GM18526 (cell line): ENCODE results near the gene RELCH.

Experiments
- POLR2A ChIP-seq: IDR thresholded peaks from 3 replicates; pipeline ENCODE4 v1.6.1; 2011; ENCODE audit not compliant: insufficient read length; ENCODE audit errors: extremely low read depth

RELCH gene

DNA sequence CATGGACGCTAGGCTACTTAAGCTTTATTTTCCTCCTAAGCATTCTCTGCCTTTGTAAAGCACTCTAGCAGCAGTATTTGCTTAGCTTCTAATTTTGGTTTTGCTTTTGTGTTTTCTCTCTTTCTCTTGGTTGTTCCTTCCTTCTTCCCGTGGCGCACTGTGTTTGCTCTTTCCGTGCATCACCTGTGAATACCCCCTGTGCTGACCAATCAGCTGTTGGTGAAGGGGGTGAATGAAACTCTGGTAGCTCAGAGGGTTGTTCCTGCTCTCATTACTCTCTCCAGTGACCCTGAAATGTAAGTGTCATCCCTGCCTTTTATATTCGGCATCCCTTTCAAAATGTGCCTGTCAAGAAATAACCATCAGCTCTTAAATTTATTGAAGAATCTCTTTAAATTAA, 92.5 kb downstream of the RELCH start:
- TF ChIP-seq POLR2A: no peak

DNA sequence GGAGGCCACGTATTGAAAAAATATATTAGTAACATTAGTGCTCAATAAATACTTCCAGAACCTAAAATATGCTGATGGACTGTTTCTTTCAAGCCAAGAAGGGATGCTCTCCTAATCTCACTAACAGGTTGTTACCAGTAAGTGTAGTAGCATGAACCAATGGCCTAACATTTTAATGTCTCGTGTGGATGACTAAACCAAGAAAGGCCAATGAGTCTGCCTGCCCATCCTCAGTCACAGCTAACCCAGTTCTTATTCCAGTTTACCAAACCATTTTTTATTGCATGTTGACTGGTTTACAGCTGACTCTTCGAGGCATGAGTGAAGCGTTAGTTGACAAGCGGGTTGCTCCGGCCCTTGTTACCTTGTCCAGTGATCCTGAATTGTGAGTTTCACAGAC, 93.0 kb downstream of the RELCH start:
- TF ChIP-seq POLR2A: no peak

DNA sequence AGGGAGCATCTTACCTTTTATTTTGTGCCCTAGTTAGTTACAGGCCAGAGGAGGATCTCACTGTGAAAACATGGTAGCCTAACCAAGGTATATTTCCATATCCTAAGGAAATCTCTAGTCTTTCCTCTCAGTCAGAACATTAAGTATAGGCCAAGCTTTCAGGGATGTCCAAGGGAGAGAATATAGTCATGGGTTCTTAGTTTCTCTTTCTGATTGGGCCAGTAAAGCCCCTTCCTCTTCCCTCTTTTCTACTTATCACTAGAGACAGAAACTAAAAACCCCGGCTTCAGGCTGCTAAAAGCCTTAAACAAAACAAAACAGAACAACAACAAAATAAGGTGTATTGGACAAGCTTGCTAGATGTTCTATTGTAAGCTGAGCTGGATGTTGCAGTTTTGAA, 93.7 kb downstream of the RELCH start:
- no peak for TF ChIP-seq POLR2A

DNA sequence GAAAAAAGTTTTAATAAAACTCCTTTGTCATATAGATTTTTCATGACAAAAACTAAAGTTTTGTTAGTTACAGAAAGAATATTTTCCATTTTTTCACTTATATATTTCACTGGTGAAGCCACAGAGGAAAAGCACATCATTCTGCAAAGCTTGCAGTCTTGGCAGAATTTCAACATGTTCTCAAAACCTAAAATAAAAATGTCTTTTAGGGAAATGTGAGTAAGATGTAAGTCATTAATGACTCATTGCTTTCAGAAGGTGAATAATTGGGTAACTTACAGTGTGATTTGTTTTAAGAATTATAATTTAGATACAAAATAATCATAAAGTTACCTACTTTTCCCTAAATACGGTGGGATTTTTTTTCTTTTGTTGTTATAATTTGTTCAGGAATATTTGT, 94.6 kb downstream of the RELCH start:
- TF ChIP-seq POLR2A: no peak

DNA sequence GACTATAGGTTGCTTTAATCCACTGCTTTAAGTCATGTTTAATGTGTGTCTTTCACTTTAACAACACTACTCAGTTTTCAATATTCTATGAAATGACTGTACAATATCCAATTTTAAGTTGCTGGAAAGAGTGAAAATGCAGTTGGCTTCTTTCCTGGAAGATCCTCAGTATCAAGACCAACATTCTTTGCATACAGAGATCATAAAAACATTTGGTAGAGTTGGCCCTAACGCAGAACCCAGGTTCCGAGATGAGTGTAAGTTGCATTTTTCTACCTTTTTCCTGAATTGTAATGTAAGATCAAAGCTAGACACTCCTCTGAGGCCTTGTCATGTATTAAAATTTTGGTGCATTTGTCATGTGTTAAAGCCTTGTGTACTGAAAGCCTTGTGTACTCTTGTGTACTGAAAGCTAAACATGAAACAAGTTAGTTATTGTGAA, 95.2 kb downstream of the RELCH start:
- TF ChIP-seq POLR2A: no peak

DNA sequence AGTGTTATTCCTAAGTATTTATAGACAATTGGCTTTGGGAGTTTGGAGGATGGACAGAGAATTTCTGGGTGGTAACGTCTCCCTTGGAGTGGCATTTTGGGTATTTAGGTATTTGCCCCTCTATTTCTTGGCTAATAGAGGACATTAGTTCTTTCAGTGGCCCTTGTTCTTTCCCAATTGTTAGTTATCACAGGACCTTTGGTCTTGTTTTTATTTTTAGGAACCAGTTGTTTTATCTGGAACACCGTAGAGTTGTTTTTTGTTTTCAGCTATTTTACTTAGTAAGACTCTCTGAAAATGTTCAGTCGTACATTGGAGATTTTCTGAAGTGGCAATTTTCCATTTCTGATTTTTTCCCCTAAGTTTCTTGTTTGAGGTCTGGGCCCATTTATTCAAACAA, 97.6 kb downstream of the RELCH start:
- no peak for TF ChIP-seq POLR2A

DNA sequence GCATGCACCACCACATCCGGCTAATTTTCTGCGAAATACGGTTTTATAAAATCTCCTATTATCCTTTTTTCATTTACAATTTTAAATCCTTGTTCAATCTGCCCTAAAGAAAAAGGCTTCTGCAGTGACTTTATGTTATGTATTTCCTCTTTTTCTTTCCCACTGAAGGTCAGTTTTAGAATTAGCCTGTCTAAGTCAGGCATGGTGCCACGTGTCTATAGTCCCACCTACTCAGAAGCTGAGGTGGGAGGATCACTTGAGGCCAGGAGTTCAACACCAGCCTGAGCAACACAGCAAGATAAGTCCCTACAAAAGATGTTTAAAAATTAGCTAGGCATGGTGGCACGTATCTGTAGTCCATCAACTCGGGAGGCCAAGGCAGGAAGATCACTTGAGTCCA, 98.2 kb downstream of the RELCH start:
- TF ChIP-seq POLR2A: no peak

DNA sequence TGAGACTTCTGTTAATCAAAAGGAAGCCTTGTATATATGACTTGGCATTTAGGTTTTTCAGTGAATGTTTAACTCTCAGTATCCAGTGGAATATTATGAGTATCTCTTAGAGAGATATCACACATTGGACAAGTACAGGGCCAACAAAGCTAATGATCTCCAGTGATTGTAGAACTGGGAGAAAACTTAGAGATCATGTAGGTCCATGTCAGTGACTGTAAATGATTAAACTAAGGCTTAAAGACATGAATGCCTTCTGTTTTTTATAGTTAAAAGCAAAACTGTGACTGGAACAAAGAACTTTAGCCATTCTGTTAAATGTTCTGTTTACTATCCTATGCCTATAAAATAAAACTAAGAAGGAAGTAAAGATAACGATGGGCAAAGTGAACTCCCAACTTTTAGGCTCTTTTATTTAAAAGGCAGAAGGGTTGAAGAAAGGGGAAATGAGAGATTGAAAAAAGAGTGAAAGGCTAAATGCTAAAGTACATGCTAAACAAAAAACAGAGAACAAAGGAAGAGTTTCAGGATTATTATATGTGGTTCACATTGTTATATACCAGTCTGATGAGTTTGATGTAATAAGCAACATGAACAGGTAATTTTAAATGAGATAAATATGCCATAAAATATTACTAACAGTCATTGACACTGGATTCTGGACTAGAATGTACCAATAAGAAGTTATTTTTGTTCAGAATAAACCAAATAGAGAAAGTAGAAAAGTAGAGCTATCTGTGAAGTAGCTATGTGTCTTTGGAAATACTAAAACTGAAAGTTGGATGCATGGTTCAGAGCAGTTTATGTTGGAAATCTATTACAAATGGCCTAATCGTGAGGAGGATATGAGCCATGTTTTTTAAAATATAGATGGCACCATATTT, 101.0 kb downstream of the RELCH start:
- TF ChIP-seq POLR2A: no peak

DNA sequence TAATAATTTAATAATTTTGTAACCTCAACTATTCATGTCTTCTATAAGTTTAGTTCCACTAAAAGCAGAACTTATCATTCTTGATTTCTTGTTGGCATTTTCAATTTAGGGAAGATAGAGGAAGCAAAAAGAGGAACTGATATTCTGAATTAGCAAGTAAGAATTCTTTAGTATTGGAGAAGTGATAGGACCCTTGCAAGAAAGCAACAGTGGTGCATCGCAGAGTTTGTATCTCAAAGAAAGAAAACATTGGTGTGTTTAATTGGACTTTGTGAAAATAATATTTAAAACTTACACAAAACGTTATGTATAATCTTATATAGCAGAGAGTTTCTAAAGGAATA, 101.6 kb downstream of the RELCH start:
- no peak for TF ChIP-seq POLR2A

DNA sequence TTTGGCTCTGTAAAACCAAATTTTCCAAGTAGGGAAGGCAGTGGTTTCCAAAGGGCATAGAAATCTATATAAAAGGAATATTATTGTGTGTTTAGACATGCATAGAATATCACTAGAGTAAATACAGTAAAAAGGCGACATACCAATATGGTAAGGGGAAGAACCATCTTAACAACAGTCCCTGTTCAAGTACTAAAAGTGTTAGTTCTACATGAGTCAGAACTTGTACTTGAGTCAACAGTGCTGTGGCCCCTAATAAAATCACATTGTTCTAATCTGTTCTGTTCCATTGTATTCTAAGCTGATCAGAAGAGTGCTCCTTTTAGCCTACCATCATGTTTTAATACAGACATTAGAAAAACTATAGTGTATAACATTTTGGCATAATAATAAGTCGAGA, 102.0 kb downstream of the RELCH start:
- no peak for TF ChIP-seq POLR2A

DNA sequence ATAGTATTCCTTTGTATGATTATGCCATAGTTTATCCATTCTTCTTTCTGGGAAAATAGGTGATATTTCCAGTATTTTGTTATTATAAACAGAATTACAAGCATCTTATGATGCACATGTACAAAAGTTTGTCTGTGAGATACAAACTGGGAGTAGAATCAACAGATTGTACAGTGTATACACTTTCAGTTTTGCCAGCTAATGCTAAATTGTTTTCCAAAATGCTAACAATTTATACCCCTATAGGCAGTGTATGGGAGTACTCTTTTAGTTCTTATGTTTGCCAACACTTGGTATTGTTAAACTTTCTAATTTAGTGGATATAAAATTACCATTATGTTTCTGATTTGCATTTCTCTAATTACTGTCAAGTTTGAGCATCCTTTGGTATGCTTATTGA, 107.0 kb downstream of the RELCH start:
- TF ChIP-seq POLR2A: no peak

DNA sequence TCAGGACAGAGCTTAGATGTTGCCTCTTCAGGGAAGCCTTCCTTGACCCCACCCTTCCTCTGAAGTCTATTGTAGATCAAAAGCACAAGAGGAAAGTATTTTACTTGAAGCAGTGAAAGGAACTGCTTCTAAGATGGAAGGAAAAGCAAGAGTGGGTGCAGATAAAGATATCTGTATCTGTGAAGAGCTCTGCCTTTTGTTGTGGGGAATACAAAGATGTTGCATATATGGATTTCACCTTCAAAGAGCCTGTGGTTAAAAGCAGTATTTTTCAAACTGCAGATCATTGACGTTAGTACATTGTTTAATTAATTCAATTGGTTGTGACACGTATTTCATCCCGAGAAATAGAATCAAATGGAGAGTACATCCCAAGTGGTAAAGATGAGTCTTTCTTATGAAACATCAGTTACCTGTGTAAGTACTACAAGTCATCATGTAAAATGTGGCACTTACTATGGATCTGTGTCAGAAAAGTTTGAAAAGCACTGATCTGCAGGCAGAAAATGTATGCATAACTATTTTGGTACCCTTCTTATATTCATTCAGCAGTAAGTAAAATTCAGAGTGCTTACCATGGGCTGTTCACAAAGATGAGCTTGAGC, 113.4 kb downstream of the RELCH start:
- no peak for TF ChIP-seq POLR2A

DNA sequence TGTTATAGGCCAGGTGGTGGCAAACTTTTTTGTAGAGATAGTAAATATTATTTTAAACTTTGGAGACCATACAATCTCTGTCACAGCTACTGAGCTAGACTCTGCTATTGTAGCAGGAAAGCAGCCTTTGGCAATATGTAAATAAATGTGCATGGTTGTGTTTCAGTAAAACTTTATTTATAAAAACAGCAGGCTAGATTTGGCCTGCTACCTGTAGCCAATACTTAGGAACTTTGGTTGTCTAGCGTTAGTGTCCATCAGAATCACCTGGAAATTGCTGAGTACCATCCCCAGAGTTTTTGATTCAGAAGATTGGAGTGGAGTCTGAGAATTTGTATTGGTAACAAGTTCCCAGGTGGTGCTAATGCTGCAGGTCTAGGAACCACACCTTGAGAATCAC, 114.3 kb downstream of the RELCH start:
- TF ChIP-seq POLR2A: no peak

DNA sequence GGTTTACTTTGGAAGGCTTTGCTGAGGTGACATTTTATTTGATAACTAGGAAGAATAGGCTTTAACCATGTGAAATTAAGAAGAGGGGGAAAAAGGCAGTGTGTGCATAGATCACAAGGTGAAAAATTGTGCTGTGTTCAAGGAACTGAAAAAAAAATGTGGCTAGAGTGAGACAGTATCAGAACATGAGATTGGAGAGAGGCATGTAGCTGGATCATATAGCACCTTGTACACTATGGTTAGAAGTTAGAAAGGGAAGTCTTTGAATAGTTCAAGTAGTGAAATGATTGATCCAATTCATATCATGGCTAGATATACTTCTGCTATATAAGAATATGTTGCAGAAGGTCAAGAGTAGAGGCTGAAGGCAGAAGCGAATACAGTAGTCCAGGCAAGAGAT, 125.8 kb downstream of the RELCH start:
- TF ChIP-seq POLR2A: no peak

DNA sequence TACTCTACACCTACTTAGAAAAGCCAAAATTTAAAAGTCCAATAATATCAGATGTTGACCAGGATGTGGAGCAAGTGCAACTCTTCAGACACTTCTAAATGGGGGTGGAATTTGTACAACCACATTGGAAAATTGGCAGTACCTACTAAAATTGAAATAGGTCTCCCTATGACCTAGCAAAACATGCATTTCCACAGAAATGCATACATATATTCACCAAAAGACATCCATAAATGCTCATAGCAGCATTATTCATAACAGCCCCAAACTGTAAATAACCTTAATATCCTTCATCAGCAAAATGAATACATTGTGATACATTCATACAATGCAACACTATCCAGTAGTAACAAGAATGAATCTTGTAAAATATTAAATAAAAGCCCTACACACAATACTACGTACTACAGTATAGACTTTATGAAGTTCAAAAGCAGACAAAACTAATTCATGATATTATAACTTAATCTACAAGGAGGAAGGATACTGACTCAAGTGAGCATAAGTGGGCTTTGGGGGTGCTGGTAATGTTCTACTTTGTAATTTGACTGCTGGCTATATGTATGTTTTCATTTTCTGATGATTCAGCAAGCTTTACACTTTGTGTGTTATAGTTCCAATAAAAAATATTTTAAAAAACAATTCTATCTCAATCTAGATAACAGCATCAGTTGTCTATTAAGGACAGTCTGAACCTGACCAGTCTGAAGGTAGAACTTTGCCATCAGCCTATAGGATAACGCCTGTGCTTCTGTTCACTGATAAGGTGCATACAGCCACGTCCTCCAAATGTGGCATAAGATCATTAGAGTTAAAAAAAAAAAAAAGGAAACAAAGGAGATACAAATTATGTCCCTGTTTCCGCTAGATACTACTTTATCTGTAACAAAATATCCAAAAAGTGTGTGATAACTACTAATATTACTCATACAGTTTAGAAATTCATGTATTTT, 131.4 kb downstream of the RELCH start:
- no peak for TF ChIP-seq POLR2A

DNA sequence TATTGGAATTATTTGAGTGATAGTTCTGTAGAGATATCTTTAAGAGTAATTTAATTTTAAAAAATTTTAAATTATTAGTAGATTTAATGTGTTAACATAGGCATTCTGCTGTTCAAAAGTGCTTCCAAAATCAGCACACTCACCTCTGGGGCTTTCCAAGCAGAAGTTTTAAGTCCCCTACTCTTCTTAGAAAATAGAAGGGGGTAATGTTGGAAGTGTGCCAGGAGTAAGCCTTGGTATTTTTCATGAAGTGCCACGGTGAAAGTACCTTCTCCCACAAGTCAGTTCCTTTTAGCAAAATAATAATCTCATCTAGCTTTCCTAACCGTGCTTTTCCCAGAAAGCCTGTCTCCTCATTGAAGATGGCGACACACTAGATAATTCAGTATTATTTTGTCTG, 134.1 kb downstream of the RELCH start:
- TF ChIP-seq POLR2A: no peak
